Measurements from ENCODE around the gene KANSL1L.

KANSL1L gene

DNA sequence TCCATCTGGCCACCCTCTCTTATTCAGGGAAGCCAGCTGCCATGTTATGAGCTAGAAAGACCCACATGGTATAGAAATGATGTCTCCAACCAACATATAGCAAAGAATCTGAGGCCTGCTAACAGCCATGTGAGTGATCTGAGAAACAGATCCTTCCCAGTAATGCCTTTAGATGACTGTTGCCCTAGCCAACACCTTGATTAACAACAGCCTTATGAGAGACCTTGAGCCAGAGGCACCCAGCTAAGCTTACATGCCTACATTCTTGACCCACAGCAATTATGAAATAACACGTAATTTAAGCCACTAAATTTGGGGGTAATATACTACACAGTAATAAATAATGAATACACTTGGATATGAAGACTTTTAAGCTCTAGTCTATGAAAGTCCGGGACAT lies 13.0 kb downstream of the KANSL1L start:
- no peaks in the 10 kb centered on the region for H3K9me3 Mint-ChIP-seq
- peaks cover 15% of the 10 kb centered on the region for H3K36me3 Mint-ChIP-seq
- H3K4me3 Mint-ChIP-seq = no peak overlapping the region
- ATAC-seq = peak; percentile 44
- DNase-seq (ENCODE audit: low spot score in 2 of 2) = no peak
- H3K4me1 Mint-ChIP-seq = peaks cover 11% of the 10 kb centered on the region
- H3K27ac Mint-ChIP-seq = no peak overlapping the region

DNA sequence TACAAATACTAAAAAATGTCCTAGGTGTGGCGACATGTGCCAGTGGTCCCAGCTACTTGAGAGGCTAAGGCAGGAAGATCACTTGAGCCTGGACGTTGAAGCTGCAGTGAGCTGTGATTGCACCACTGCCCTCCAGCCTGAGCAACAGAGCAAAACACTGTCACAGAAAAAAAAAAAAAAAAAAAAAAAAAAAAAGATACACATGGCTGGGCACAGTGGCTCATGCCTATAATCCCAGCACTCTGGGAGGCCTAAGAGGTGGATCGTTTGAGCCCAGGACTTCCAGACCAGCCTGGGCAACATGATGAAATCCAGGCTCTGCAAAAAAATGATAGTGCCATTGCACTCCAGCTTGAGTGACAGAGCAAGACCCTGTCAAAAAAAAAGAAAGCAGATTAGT lies 13.7 kb downstream of the KANSL1L start:
- no peak for ATAC-seq
- Mint-ChIP-seq H3K4me1 (peaks cover 4% of the 10 kb centered on the region), H3K36me3 (peaks cover 16% of the 10 kb centered on the region), H3K9me3 (no peaks in the 10 kb centered on the region), H3K27ac (no peak overlapping the region), H3K4me3 (no peak overlapping the region)
- DNase-seq (ENCODE audit: low spot score in 2 of 2) = no peak

DNA sequence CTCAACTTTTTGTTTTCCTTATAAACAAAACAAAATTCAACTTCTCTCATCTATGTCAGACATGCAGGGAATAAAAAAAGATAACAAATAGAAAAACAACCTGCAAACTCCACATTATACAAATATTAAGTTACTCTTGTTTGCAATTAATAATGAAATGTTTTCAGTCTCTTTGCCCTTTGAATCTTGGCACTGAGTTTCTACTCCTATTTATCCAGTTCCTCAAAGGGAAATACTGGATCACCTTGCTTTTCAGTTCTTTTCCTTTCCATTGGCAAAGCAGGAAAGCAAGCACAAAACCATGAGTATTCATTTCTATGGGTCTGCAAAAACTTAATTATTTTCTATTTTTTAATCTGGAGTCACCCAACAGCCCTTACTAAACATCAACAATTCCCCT lies 23.6 kb downstream of the KANSL1L start:
- no peak overlapping the region for H3K4me3 Mint-ChIP-seq
- H3K36me3 Mint-ChIP-seq = peaks cover 27% of the 10 kb centered on the region
- DNase-seq (ENCODE audit: low spot score in 2 of 2) = no peak
- no peak for ATAC-seq
- H3K4me1 Mint-ChIP-seq = no peaks in the 10 kb centered on the region
- H3K9me3 Mint-ChIP-seq = peaks cover 3% of the 10 kb centered on the region
- no peak overlapping the region for H3K27ac Mint-ChIP-seq

DNA sequence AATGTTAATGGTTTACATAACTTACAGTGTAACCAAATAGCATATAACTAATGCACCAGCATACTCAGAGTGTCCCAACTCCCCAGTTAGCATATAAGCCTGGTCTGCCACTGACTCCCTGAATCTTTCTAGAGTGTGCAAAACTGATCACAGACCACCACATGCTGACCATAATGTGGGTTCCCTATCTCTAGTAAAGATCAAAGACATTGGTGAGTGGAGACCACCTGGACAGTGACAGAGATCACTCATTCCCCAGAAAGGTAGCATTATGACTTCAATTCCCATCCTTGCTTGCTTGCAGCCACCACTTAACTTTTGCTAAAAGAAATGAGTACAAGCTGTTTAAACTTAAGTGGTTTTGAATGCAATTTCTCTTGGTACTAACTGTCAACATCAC lies 39.0 kb downstream of the KANSL1L start:
- Mint-ChIP-seq H3K27ac (no peak overlapping the region), H3K9me3 (peaks cover 2% of the 10 kb centered on the region), H3K4me3 (no peak overlapping the region), H3K4me1 (no peaks in the 10 kb centered on the region), H3K36me3 (peaks cover 5% of the 10 kb centered on the region)
- ATAC-seq = peak; percentile 61
- DNase-seq (ENCODE audit: low spot score in 2 of 2) = no peak

DNA sequence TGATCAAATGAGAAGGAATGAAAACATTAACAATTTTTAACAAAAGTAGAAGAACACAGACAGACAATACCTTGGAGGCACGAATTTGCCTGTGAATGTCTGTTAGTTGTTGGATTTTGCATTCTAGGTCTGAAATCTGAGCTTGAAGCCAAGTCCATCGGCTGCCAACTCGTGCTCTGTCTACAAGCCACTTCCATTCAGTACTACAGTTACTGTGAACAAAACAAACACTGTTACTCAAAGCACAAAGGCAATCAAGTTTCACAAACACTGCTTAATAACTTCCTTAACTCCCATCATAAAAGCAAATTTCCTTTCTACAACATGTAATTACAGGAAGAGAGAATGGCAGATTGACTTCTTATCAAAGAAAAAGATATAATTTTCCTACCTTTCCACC lies 42.2 kb downstream of the KANSL1L start:
- H3K4me1 Mint-ChIP-seq = no peaks in the 10 kb centered on the region
- H3K27ac Mint-ChIP-seq = no peak overlapping the region
- peaks cover 27% of the 10 kb centered on the region for H3K36me3 Mint-ChIP-seq
- no peak overlapping the region for H3K4me3 Mint-ChIP-seq
- peaks cover 17% of the 10 kb centered on the region for H3K9me3 Mint-ChIP-seq
- DNase-seq (ENCODE audit: low spot score in 2 of 2) (no peak), ATAC-seq (no peak)

DNA sequence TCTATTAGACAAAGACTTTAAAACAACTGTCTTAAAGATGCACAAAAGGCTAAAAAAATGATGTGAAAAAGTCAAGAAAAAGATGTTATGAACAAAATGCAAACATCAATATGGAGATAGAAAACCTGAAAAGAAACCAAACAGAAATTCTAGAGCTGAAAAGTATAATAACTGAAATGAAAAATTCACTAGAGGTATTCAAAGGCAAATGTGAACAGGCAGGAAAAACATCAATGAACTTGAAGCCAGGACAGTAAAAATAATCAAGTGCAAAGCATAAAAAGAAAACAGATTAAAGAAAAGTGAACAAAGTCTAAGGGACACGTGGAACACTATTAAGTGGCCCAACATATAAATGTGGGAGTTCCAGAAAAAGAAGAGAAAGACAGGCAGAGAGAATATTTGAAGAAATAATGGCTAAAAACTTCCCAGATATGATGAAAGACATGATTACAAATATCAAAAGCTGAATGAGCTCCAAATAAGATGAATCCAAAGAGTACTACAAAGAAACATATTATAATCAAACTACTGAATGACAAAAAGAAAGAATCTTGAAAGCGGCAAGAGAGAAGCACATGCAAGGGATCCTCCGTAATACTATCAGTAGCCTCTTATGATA lies 57.5 kb downstream of the KANSL1L start:
- Mint-ChIP-seq H3K36me3 (no peaks in the 10 kb centered on the region), H3K9me3 (peaks cover 23% of the 10 kb centered on the region), H3K4me3 (no peak overlapping the region), H3K27ac (no peak overlapping the region), H3K4me1 (peaks cover 4% of the 10 kb centered on the region)
- ATAC-seq (no peak), DNase-seq (ENCODE audit: low spot score in 2 of 2) (no peak)

DNA sequence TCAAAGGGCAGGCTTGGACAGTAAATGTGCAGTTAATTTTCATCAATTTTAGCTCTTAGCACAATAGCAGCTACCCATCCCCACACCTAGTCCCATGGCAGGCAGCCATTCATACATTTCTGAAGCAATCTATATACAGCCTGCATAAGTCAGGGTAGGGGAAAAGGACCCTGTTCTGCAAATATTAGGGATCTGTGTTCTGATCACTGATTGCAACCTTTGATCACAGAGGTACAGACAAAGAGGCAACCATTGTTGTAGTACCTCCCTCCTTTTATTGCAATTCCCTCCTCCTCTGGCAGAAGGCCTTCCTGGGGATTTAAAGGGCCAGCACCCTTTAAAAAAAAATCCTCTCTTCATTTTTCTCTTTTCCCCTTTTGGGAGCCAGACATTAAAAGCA lies 58.3 kb downstream of the KANSL1L start:
- Mint-ChIP-seq H3K4me3 (no peak overlapping the region), H3K27ac (no peak overlapping the region), H3K4me1 (peaks cover 7% of the 10 kb centered on the region), H3K9me3 (peaks cover 23% of the 10 kb centered on the region), H3K36me3 (no peaks in the 10 kb centered on the region)
- DNase-seq (ENCODE audit: low spot score in 2 of 2) = no peak
- no peak for ATAC-seq

DNA sequence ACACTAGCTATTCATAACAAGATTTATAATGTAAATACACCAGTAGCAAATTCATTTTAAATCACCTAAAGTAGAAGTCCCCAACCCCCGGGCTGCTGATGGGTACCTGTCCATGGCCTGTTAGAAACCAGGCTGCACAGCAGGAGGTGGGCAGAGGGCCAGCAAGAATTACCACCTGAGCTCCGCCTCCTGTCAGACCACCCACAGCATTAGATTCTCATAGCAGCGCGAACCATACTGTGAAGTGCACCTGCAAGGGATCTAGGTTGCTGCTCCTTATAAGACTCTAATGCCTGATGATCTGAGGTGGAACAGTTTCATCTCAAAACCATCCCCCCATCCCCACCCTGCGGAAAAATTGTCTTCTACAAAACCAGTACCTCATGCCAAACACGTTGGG lies 71.3 kb downstream of the KANSL1L start:
- no peak overlapping the region for H3K4me3 Mint-ChIP-seq
- ATAC-seq = no peak
- no peaks in the 10 kb centered on the region for H3K9me3 Mint-ChIP-seq
- H3K27ac Mint-ChIP-seq = no peak overlapping the region
- DNase-seq (ENCODE audit: low spot score in 2 of 2) = no peak
- H3K4me1 Mint-ChIP-seq = no peaks in the 10 kb centered on the region
- no peaks in the 10 kb centered on the region for H3K36me3 Mint-ChIP-seq

DNA sequence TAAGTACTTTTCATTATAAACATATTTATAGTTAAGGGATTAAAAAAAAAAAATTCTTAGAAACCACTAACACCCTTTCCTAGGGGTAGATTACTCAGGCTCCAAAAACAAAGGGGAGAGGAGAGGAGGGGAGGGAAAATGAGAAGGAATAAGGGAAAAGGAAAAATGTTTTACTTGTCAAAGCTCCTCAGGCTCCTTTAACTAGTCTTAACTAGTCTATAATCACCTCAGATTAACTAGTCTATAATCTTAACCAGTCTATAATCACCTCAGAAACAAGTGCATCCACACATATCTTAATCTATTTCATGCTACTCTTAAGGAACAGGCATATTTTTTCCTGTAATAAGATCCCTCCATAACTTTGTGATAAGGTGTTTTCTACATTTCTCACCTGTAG lies 76.4 kb downstream of the KANSL1L start:
- Mint-ChIP-seq H3K4me1 (no peaks in the 10 kb centered on the region), H3K36me3 (no peaks in the 10 kb centered on the region), H3K27ac (no peak overlapping the region), H3K9me3 (no peaks in the 10 kb centered on the region), H3K4me3 (no peak overlapping the region)
- DNase-seq (ENCODE audit: low spot score in 2 of 2) (no peak), ATAC-seq (no peak)

DNA sequence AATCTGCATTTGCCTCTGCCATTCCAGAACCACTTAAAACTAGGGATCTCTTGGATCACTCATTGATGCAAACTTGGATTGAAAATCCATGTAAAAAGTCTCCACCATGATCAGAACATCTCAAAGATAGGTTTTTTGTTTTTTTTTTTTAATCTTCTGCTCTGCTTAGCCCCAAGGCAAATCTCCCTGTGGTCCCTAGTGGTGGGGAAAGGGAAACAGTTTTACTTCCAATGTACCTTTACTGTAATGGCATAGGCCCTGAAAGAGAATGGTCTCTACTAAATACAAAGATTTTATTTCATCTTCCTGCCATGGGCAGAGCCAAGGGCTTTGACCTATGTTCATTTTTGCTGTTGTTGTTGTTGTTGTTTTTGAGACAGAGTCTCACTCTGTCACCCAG lies 78.4 kb downstream of the KANSL1L start:
- Mint-ChIP-seq H3K4me3 (no peak overlapping the region), H3K9me3 (no peaks in the 10 kb centered on the region), H3K36me3 (no peaks in the 10 kb centered on the region), H3K4me1 (no peaks in the 10 kb centered on the region), H3K27ac (no peak overlapping the region)
- DNase-seq (ENCODE audit: low spot score in 2 of 2) (no peak), ATAC-seq (no peak)

DNA sequence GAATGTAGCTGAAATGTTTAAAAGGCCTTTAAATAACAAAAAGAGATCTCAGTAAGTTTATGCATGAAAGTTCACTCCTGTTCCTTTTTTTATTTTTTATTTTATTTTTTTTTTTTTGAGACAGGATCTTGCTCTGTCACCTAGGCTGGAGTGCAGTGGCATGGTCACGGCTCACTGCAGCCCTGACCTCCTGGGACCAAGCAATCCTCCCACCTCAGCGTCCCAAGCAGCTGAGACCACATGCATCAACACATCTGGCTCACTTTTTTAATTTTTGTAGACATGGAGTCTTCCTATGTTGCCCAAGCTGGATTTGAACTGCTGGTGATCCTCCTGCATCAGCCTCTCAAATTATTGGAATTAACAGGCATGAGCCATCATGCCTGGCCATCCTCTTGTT lies 84.3 kb downstream of the KANSL1L start:
- no peaks in the 10 kb centered on the region for H3K4me1 Mint-ChIP-seq
- no peaks in the 10 kb centered on the region for H3K9me3 Mint-ChIP-seq
- DNase-seq (ENCODE audit: low spot score in 2 of 2) = no peak
- no peak overlapping the region for H3K27ac Mint-ChIP-seq
- no peak for ATAC-seq
- no peak overlapping the region for H3K4me3 Mint-ChIP-seq
- no peaks in the 10 kb centered on the region for H3K36me3 Mint-ChIP-seq

DNA sequence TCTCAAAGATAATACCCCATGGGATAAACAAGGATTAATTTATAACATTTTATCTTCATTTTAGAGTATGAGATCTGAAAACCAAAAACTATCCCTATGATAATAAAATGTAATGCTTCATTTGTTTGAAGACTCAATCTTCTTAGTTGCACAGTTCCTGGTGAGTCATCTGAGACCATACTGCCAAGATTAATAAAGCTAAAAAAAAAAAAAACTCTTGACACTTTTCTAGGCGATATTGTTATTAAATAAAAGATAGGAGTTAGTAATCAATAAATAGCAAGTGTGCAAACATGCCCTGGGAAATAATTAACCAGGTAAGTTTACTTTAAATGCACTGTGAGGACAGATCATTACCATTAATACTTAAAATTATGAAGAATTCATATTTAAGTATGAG lies 84.9 kb downstream of the KANSL1L start:
- no peaks in the 10 kb centered on the region for H3K36me3 Mint-ChIP-seq
- no peak overlapping the region for H3K27ac Mint-ChIP-seq
- no peak overlapping the region for H3K4me3 Mint-ChIP-seq
- no peak for DNase-seq (ENCODE audit: low spot score in 2 of 2)
- no peak for ATAC-seq
- no peaks in the 10 kb centered on the region for H3K4me1 Mint-ChIP-seq
- no peaks in the 10 kb centered on the region for H3K9me3 Mint-ChIP-seq

DNA sequence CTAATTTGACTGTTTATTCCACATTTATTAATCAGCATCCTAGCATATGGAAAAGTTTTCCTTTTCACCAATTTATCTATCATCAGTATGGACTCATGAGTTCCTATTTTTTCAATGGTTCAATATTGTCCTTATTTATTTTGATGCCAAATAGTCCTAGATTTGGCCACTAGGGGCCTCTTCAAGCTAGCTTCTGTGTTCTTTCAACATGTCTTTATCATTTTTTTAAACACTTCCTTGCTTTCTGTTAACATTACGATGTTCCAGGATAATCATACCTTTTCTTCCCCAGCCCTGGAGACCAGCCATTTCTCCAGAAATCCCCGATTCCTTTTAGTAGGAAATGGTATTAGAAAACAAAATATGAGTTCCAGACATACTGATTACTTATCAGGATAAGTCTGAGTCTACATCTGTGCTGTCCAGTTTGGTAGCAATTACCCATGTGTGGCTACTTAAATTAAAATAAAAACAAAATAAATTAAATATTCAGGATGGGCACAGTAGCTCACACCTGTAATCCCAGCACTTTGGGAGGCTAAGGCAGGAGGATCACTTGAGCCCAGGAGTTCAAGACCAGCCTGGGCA lies 98.2 kb downstream of the KANSL1L start:
- no peaks in the 10 kb centered on the region for H3K36me3 Mint-ChIP-seq
- no peak overlapping the region for H3K4me3 Mint-ChIP-seq
- no peaks in the 10 kb centered on the region for H3K4me1 Mint-ChIP-seq
- DNase-seq (ENCODE audit: low spot score in 2 of 2) = no peak
- ATAC-seq = no peak
- H3K9me3 Mint-ChIP-seq = no peaks in the 10 kb centered on the region
- H3K27ac Mint-ChIP-seq = no peak overlapping the region

DNA sequence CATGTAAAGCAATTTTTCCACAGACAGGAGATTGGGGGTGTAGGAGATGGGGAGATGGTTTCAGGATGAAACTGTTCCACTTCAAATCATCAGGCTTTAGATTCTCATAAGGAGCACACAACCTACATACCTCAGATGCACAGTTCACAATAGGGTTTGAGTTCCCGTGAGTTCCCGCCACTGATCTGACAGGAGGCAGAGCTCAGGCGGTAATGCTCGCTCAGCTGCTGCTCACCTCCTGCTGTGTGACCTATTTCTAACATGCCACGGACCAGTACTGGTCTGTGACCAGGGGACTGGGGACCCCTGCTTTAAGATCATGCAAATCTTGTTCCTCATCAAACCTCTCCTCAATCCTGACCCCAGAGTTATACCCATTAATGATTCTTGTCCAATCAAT lies 98.7 kb downstream of the KANSL1L start:
- DNase-seq (ENCODE audit: low spot score in 2 of 2) (no peak), ATAC-seq (no peak)
- Mint-ChIP-seq H3K4me3 (no peak overlapping the region), H3K4me1 (no peaks in the 10 kb centered on the region), H3K9me3 (no peaks in the 10 kb centered on the region), H3K36me3 (no peaks in the 10 kb centered on the region), H3K27ac (no peak overlapping the region)

DNA sequence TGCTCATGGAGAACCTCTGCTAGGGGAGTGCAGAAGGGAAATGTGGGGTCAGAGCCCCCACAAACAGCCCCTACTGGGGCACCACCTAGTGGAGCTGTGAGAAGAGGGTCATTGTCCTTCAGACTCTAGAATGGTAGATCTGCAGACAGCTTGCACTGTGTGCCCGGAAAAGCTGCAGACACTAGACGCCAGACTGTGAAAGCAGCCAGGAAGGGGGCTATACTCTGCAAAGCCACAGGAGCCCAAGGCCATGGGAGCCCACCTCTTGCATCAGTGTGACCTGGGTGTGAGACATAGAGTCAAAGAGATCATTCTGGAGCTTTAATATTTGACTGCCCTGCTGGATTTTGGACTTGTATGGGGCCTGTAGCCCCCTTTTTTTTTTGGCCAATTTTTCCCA lies 107.9 kb downstream of the KANSL1L start:
- Mint-ChIP-seq H3K36me3 (no peaks in the 10 kb centered on the region), H3K27ac (no peak overlapping the region), H3K4me1 (no peaks in the 10 kb centered on the region), H3K4me3 (no peak overlapping the region), H3K9me3 (no peaks in the 10 kb centered on the region)
- ATAC-seq (no peak), DNase-seq (ENCODE audit: low spot score in 2 of 2) (no peak)

DNA sequence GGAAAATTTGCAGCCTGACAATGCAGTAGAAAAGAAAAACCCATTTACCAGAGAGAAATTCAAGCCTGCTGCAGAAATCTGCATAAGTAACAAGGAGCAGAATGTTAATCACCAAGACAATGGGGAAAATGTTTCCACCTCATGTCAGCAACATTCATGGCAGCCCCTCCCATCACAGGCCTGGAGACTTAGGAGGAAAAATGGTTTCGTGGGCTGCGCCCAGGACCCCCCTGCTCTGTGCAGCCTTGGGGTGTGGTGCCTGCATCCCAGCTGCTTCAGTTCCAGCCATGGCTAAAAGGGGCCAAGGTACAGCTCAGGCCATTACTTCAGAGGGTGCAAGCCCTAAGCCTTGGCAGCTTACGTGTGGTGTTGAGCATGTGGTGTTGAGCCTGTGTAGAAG lies 115.4 kb downstream of the KANSL1L start:
- DNase-seq (ENCODE audit: low spot score in 2 of 2) = no peak
- H3K9me3 Mint-ChIP-seq = peaks cover 8% of the 10 kb centered on the region
- no peak overlapping the region for H3K4me3 Mint-ChIP-seq
- H3K36me3 Mint-ChIP-seq = no peaks in the 10 kb centered on the region
- no peak overlapping the region for H3K27ac Mint-ChIP-seq
- no peak for ATAC-seq
- no peaks in the 10 kb centered on the region for H3K4me1 Mint-ChIP-seq

DNA sequence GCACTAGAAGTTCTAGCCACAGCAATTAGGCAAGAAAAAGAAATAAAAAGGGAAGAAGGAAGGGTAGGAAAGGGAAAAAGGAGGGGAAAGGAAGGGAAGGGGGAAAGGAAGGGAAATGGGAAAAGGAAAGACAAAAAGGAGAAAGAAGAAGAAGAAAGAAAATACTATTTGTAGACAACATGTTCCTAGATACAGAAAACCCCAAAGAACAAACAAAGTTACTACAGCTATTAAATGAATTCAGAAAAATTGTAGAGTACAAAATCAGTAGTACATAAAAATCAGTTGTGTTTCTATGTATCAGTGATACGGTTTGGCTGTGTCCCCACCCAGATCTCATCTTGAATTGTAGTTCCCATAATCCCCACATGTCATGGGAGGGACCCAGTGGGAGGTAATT lies 116.5 kb downstream of the KANSL1L start:
- H3K9me3 Mint-ChIP-seq = peaks cover 8% of the 10 kb centered on the region
- no peak for DNase-seq (ENCODE audit: low spot score in 2 of 2)
- H3K36me3 Mint-ChIP-seq = no peaks in the 10 kb centered on the region
- H3K27ac Mint-ChIP-seq = no peak overlapping the region
- H3K4me3 Mint-ChIP-seq = no peak overlapping the region
- no peak for ATAC-seq
- no peaks in the 10 kb centered on the region for H3K4me1 Mint-ChIP-seq
